ENCODE data around the gene ITPR2.

- no peak for TF ChIP-seq CTCF (IDR thresholded peaks at IDR 0.05)
- TF ChIP-seq POLR2A (IDR thresholded peaks at IDR 0.05): no peak
Observed at GRCh38 chr12:26870491-26871419, 37.8 kb upstream of the ITPR2 start.

All from lower leg skin (tissue), 3 donors.